Stimulated activated CD4-positive, alpha-beta T cell treated with anti-CD3 and anti-CD28 coated beads, Interleukin-12 subunit alpha, Interleukin-12 subunit beta, amount 100 ng/mL, for 24 hours (primary cell): Measurements from ENCODE around the gene CBLB.

Experiments
- DNase-seq, 2 experiments: peaks; one replicate each; pipeline ENCODE4 v3.0.0-alpha.2; 2020; ENCODE audit warnings: low read depth in 2 of 2

CBLB gene

DNA sequence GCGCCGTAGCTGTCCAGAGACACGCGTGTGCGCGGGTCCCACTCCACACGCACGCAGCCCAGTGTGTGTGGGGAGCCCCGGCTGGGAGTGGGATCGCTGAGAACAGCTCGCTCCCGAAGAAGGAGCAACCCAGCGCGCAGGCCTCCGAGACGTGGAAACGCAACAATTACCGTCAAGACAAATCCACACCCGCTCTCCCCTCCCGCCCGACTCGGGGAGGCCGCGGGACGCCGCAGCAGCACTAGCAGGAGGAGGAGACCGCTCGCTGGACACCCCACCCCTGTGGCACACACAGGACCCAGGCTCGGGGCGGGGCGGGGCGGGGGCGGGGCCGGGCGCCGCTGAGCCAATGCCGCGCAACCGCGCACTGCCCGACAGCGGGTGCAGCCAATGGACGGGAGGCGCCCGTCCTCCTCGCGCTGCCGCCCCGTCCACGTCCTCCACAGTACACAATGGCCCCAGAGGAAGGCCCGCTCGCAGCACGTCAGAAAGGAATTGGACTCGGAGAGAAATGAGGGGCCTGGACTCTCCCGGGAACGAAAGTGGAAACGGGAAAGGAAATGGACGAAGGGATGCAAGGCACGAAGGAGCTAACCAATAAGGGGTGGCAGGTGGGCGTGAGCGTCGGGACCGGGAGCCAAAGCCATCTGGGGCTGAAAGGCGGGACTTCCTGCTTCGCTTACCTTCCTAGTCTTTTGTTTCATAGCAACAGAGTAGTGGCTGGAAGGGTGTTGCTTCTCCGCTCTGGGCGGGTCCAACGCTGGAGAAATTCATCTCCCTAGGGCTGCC lies at the start of gene CBLB:
Gene CBLB, minus strand, starts transcription at position 271 of the 789 bp plus-strand sequence. CDS start 1,435 bp downstream, outside the sequence.
- peak; percentile 69 to 73 for DNase-seq

- no peak for DNase-seq
Measured at GRCh38 chr3:105916767-105917166, 48.0 kb upstream of the CBLB start.

- no peak for DNase-seq
Measured at GRCh38 chr3:105915524-105915923, 46.7 kb upstream of the CBLB start.

GRCh38 chr3:105913616-105914015 lies 44.8 kb upstream of the CBLB start:
- no peak for DNase-seq

GRCh38 chr3:105912891-105913290 lies 44.1 kb upstream of the CBLB start:
- DNase-seq, result no peak

DNA sequence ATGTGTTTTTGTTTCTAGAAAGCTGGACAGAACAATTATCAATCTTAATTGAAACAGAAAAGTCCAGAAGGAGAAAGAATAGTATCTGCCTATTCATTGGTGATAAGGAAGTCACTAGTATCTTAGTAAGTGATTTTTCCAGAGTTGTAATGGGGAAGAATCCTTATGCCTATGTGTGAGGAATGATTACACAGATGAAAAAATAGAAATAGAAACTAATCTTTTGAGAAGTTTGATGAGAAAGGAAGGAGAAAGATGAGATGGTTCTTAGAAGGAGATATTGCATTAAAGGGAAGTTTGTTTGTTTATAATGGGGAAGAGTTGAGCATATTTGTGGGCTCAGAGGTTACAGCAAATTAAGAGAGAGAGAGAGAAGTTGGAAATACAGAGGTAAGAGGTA lies 42.7 kb upstream of the CBLB start:
- DNase-seq, result no peak

DNA sequence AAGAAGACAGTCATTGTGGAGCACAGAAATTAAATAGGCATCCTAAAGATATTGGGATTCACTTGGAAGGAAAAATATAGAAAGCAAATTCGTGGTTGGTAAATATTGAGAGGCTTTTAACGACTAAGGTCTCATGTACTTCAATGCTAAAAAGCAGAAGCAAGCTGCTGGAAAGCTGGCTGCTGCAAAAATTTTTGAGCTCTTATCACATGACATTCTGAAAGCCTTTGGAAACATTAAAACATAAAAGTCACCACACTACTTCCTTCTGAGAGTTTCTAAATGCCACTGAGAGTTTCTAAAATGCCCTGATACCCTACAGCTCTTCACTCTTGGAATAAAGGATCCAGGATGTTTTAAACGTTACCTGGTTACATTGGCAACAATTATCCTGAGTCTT lies 39.0 kb upstream of the CBLB start:
- DNase-seq, result no peak

- DNase-seq, result no peak
Measured at GRCh38 chr3:105906836-105907235, 38.0 kb upstream of the CBLB start.

DNA sequence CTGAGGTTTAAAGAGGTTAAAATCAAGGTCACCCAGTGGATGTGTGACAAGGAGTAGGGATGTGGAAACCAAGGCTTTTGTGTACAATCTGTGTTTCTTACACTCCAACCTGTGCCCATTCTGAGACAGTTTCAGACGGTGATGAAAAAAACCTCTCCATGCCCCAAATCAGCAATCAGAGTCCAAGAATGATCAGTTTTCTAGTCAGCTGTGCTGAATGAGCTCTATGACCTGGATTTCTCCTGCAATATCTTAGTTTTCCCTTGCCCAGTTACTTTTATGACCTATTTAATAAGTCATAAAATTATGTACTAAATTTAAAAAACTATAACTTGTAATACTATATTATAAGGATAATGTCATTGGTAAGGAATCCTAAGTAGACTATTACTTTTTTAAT lies 37.5 kb upstream of the CBLB start:
- no peak for DNase-seq

DNA sequence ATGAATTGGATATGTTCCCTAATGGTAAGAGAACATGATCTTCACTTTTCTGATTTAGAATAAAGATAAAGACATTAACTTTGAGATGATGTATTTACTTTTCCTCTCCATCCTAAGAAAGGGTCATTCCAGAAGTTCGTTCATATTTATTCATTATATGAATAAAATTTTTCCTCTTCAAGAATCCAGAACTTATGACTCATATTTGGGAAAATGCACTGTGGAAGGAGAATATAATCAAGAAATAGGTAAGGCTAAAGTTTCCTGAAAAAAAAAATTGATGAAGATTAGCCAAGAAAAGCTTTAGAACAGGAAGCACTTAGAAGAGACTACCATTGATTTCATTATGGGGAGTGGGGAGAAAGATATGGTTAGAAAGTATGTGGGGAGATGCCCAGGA lies 36.5 kb upstream of the CBLB start:
- DNase-seq, result no peak

DNA sequence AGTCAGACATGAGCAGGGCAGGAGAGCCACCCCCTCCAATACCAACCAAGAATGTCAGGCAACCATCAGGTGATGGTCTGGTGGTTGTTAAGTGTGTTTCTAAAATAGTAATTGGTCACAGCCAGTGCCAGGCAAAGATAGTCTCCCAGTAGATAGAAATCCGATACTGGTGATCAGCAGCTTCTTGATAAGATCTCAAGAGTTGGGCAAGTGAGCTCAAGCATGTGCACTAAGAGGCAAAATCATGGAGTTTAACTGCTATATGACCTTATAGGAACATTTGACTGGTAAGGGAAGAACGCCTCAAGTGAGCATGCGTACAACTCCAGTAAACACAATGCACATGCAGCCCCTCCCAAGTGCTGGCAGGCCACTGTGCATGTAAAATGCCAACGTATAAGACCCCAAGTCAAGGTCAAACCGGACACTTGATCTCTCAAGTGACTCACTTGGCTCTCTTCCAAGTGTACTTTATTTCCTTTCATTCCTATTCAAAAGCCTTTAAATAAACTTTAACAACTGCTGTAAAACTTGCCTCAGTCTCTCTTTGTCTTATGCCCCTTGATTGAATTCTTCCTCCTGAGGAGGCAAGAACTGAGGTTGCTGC lies 36.0 kb upstream of the CBLB start:
- DNase-seq, result no peak

GRCh38 chr3:105904251-105904650 lies 35.4 kb upstream of the CBLB start:
- DNase-seq, result no peak

GRCh38 chr3:105899516-105899915 lies 30.7 kb upstream of the CBLB start:
- DNase-seq, result no peak

GRCh38 chr3:105891101-105891500 lies 22.3 kb upstream of the CBLB start:
- no peak for DNase-seq

- DNase-seq, result no peak
Measured at GRCh38 chr3:105888621-105889579, 20.1 kb upstream of the CBLB start.

- DNase-seq, result no peak
Measured at GRCh38 chr3:105885256-105885655, 16.4 kb upstream of the CBLB start.

DNA sequence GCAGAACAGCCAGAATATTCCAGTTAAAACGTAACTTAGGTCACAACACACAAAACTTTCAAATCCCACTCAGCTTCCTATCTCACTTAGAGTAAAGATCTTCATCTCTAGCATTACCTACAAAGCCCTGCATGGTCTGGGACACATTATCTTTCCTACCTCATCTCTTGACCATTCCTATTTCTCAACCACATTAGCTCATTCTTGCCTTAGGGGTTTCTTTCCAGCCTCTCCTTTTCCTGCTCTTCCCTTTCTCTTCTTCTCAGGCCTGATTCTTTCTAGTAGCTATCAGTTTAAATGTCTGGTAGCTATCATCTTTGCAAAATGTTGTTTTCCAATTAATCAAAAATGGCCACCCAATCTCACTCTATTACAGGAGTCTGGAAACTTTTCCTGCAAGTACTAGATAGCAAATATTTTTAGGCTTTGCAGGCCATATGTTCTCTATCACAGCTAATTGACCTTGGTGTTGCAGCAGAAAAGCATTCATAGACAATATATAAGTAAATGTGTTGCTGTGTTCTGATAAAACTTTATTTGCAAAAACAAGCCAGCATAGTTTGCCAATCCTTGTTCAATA lies 15.1 kb upstream of the CBLB start:
- DNase-seq, result no peak

DNA sequence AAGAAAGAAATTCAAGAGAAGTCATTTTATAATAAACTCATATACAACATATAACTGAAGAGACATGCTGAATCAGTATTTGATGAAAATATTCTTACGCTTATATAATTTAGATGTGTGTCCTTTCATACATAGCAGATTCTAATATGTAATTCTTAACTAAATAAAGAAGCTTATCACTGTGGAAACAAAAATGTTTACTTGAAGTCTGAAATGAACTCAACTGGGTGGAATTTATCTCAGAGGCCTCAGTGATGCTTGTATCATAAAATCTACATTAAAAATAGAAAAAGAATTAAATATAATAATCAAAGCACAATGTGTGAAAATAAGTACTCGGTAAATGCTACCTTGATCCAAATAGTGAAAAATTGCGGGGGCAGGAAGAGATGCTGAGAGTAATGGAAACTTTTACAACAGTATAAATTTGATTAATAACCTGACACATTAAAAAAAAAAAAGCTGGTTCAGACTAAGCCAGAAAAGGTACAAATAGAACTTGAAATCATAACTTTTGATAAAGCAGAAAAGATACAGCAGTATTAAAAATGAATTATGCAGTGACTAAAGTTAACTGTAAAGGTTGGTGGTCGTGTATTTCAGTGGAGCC lies 12.0 kb upstream of the CBLB start:
- no peak for DNase-seq

DNA sequence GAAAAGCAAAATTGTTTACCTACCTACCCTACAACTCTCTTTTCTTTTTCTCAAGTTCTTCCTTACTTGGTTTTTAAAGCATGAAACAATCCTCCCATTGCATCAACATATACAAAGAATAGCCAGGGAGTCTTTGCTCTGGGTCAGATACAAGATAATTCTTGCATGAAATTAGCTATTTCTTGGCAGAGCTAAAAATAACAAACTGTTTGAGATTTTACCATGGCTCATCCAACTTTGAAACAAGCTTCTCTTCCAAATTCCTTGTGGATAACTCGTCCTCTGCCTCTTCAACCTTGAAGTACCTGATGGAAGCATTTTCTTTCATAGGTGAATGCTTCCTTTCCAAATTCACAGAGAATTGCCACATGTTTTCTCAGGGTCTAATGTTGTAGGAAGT lies 9.2 kb upstream of the CBLB start:
- DNase-seq, result no peak

DNA sequence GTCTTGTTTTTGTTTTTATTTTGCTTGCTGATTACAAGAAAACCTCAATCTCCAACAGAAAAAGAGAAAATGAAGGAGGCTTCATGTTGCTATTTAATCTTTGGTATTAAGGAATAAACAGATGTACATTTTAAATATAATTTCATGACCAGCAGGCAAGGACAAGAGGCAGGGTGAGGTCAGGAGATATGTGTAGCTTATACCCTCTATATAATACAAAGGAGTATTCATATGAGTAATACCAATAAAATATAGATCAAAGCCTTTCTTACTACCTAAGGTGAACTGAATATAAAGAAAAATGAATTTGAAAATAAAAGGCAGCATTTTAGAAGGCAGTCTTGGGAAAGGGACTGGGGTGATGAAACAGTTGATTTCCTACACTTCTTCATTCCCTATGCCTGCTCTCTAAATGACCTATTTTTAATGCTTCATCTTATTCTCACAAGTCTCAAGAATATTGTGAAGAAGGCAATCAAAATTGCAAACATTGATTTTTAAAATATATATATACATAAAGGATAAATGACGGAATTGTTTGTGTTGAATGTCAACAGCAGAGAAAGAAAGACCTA lies 8.6 kb upstream of the CBLB start:
- no peak for DNase-seq

DNA sequence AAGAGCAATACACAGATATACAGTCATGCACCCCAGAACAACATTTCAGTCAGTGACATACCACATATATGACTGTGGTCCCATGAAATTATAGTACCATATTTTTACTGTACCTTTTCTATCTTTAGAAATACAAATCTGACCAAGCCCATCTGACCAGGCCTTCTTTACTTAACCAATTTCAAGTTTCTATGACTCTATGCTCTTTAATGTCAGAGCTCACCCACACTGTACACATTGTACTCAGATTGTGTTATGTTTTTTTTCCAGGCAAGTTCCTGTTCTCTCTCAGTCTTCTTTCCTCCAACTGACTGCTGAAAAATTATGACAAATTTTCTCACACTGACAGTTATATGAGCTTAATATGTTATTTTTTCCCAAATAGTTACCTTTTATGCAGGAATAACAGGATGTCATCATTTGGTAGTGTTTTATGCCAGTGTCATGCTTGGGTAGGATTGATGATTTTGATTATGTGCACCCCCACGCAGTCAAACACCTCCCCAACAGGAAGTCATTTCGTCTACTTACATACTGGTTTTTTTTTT lies 8.0 kb upstream of the CBLB start:
- no peak for DNase-seq
